Left lung (tissue), 10 donors: ENCODE measurements around the gene COX6B2. TPM values are rescaled to one million over a fixed set of nuclear protein-coding genes. Genes with fewer than 3 reads are reported as not detected.

Source experiments
- ATAC-seq: fragments of 200-7000 bp; cut with Tn5 transposase; one replicate; pipeline ENCODE4 v1.9.1; 2020; ENCODE audit warnings: moderate library complexity
- DNase-seq, 4 donors: peaks; one replicate each; pipeline ENCODE4 v3.0.0-alpha.2; 2013 to 2020
- H3K27ac ChIP-seq, 2 donors: fragments of 200-600 bp; sonication (generic) in 1 of 2; one replicate each; pipeline versions ENCODE4 v1.5.0 to v1.8.0; 2020 to 2021
- H3K27me3 ChIP-seq, 2 donors: fragments of 200-600 bp; sonication (generic) in 1 of 2; one replicate each; pipeline versions ENCODE4 v1.5.0 to v1.8.0; 2020 to 2021
- H3K36me3 ChIP-seq, 2 donors: fragments of 200-600 bp; sonication (generic) in 1 of 2; one replicate each; pipeline versions ENCODE4 v1.5.0 to v1.8.0; 2020 to 2021
- H3K4me1 ChIP-seq, 2 donors: fragments of 200-600 bp; one replicate each; pipeline ENCODE4 v1.8.0; 2021
- H3K4me3 ChIP-seq, 2 donors: fragments of 200-600 bp; sonication (generic) in 1 of 2; one replicate each; pipeline versions ENCODE4 v1.5.0 to v1.8.0; 2020 to 2021; ENCODE audit warnings: mild to moderate bottlenecking in 1 of 2
- H3K9me3 ChIP-seq, 2 donors: fragments of 200-600 bp; sonication (generic) in 1 of 2; one replicate each; pipeline versions ENCODE4 v1.5.0 to v1.8.0; 2020 to 2021
- intact Hi-C, 2 donors: fragments of 100-400 bp; cut with DNase I; formaldehyde crosslinking; loops; one replicate each; pipeline versions ENCODE4 v1.11.2 to v1.14.2; 2022
- polyA plus RNA-seq, 6 donors: library from polyadenylated mRNA; unstranded; fragments of 120-200 nt; gene quantifications; one replicate each; pipeline ENCODE4 v1.2.1, GENCODE V29; 2013; ENCODE audit not compliant: insufficient read length in 6 of 6
- total RNA-seq, 2 donors: library from RNA; stranded (reverse); fragmentation: NEBNext Ultra II Directional; extraction: Animal tissue kit (Norgen Biotek cat#: 25700); gene quantifications; one replicate each; pipeline ENCODE4 v1.2.1, GENCODE V29; 2021
- TF ChIP-seq, protein P1 (sequence below), 2 donors: fragments of 200-600 bp; sonication (generic) in 1 of 2; IDR thresholded peaks; one replicate each; pipeline versions ENCODE4 v1.5.0 to v1.8.0; 2021; ENCODE audit warnings: antibody characterized with exemption in 2 of 2
- donor health status: DM: no; HTN: yes; CAD: no.
- donor health status: DM: no; HTN: no; CAD: no.

The COX6B2 gene
- total and polyA plus RNA-seq, 8 donors, result 0.20 to 0.75 (median 0.50) TPM; not detected in 1

GRCh38 chr19:55325172-55325571, 29.3 kb downstream of the COX6B2 start, which contains the start of gene TMEM150B:
Gene TMEM150B (minus strand): TSS chr19:55325341. CDS start chr19:55321036, 4,305 bp downstream.
- Histone ChIP-seq H3K4me3 (peak within 1 kb of the TSS in 1 of 2 donors; percentile 35), H3K27ac (peak within 1 kb of the TSS; percentile 69 to 73)
- ATAC-seq, result peak; percentile 29

GRCh38 chr19:55324662-55325061, 29.9 kb downstream of the COX6B2 start:
- ATAC-seq (no peak), DNase-seq (no peak)
- H3K36me3 ChIP-seq, result peaks cover 0 to 8% of the 10 kb centered on the region in 2 donors
- no peaks in the 10 kb centered on the region for H3K9me3 ChIP-seq
- H3K4me1 ChIP-seq, result peaks cover 0 to 34% of the 10 kb centered on the region in 2 donors
- peaks cover 0 to 20% of the 10 kb centered on the region in 2 donors for H3K27me3 ChIP-seq
- H3K4me3 ChIP-seq, result peak overlapping the region in 1 of 2 donors; percentile 35
- TF ChIP-seq, protein P1, sequence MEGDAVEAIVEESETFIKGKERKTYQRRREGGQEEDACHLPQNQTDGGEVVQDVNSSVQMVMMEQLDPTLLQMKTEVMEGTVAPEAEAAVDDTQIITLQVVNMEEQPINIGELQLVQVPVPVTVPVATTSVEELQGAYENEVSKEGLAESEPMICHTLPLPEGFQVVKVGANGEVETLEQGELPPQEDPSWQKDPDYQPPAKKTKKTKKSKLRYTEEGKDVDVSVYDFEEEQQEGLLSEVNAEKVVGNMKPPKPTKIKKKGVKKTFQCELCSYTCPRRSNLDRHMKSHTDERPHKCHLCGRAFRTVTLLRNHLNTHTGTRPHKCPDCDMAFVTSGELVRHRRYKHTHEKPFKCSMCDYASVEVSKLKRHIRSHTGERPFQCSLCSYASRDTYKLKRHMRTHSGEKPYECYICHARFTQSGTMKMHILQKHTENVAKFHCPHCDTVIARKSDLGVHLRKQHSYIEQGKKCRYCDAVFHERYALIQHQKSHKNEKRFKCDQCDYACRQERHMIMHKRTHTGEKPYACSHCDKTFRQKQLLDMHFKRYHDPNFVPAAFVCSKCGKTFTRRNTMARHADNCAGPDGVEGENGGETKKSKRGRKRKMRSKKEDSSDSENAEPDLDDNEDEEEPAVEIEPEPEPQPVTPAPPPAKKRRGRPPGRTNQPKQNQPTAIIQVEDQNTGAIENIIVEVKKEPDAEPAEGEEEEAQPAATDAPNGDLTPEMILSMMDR (IDR thresholded peaks at IDR 0.05), result no peak
- peak overlapping the region; percentile 69 to 73 for H3K27ac ChIP-seq
- intact Hi-C loops, result no loop called here

More at GRCh38 chr19:55325172-55325571, 29.3 kb downstream of the COX6B2 start, which contains the start of gene TMEM150B:
- peaks cover 0 to 39% of the 10 kb centered on the region in 2 donors for H3K4me1 ChIP-seq
- intact Hi-C loops, result no loop called here
- peaks cover 0 to 2% of the 10 kb centered on the region in 2 donors for H3K36me3 ChIP-seq
- TF ChIP-seq, protein P1 (IDR thresholded peaks at IDR 0.05), result no peak
- no peaks in the 10 kb centered on the region for H3K9me3 ChIP-seq
- peak in 1 of 4 donors; percentile 66 for DNase-seq
- peaks cover 0 to 15% of the 10 kb centered on the region in 2 donors for H3K27me3 ChIP-seq

DNA sequence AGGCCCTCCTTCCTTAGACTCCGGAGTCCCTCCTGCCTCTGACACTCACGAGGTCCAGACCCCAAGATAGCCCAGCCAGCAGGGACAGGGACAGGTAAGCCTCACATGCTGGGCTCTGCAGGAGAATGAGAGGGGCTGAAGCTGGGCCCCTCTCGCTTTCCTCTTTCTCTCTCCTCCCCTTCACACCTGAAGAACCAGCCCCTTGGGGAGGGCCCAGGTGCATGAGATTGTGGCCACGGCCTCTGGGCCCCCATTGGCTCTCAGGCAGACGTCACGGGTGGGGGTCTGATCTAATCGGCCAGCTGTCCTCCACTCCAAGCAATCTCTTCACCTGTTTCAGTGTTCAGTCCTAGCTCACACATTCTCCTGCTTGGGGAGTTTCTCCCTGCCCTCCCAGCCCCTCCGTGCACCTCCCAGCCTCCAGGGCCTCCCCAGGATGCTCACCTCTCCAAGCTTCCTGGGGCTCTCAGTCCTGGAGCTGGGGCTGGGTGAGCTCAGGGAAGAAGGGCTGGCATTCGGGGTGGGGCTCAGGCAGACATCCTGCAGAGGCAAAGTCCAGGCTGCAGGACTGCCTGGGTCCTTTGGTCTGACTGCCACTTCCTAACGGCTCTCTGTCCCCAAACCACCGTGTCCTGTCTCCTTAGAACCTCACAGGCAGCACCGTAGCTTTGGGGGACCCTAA, 32.2 kb downstream of the COX6B2 start:
- Histone ChIP-seq H3K4me1 (peaks cover 0 to 25% of the 10 kb centered on the region in 2 donors), H3K27me3 (peaks cover 0 to 23% of the 10 kb centered on the region in 2 donors), H3K27ac (peak overlapping the region in 1 of 2 donors; percentile 58), H3K36me3 (peaks cover 0 to 10% of the 10 kb centered on the region in 2 donors), H3K9me3 (no peaks in the 10 kb centered on the region), H3K4me3 (peak overlapping the region in 1 of 2 donors; percentile 33)
- ATAC-seq, result no peak
- no peak for DNase-seq
- intact Hi-C loops, result no loop called here
- TF ChIP-seq, protein P1 (IDR thresholded peaks at IDR 0.05), result no peak

GRCh38 chr19:55321466-55322137, 32.9 kb downstream of the COX6B2 start:
- peaks cover 0 to 23% of the 10 kb centered on the region in 2 donors for H3K27me3 ChIP-seq
- no peak overlapping the region for H3K27ac ChIP-seq

More at GRCh38 chr19:55321466-55322137, 32.9 kb downstream of the COX6B2 start:
- Histone ChIP-seq H3K36me3 (peaks cover 0 to 14% of the 10 kb centered on the region in 2 donors), H3K9me3 (no peaks in the 10 kb centered on the region), H3K4me1 (peaks cover 0 to 19% of the 10 kb centered on the region in 2 donors), H3K4me3 (peak overlapping the region in 1 of 2 donors; percentile 33)
- no peak for DNase-seq
- TF ChIP-seq, protein P1 (IDR thresholded peaks at IDR 0.05), result no peak
- intact Hi-C loops, result no loop called here
- ATAC-seq, result no peak
